HepG2 (cell line): ENCODE results near the gene SERINC1. TPM values are rescaled to one million over a fixed set of nuclear protein-coding genes. Genes with fewer than 3 reads are reported as not detected.
A peak's percentile ranks its signal among the peaks of the same experiment; 100 is the strongest.

Experiments used
- DDIT3 ChIP-seq: sonication (generic); formaldehyde crosslinking; IDR thresholded peaks from 2 replicates; pipeline ENCODE4 v1.4.0; 2020; ENCODE audit warnings: mild to moderate bottlenecking, missing genetic modification reagents
- FOXP1 ChIP-seq, 2 experiments: fragments of 450-650 bp in 1 of 2; IDR thresholded peaks; 2 replicates each; pipeline ENCODE4 v1.6.1; 2017 to 2018; ENCODE audit warnings: antibody characterized with exemption in 1 of 2
- LCORL ChIP-seq, 2 experiments: fragments of 450-650 bp in 1 of 2; sonication (generic) in 1 of 2; formaldehyde crosslinking in 1 of 2; IDR thresholded peaks; 2 replicates each; pipeline versions ENCODE4 v1.5.0 to v1.6.1; 2017 to 2020; ENCODE audit warnings: antibody characterized with exemption in 1 of 2, missing genetic modification reagents in 1 of 2
- MBD4 ChIP-seq: IDR thresholded peaks from 2 replicates; pipeline ENCODE4 v1.6.1; 2012; ENCODE audit warnings: low read length, inconsistent platforms, borderline replicate concordance
- NFIC ChIP-seq: IDR thresholded peaks from 2 replicates; pipeline ENCODE4 v1.6.1; 2012; ENCODE audit warnings: mild to moderate bottlenecking, low read length, inconsistent platforms
- PPARG ChIP-seq: conservative IDR thresholded peaks from 2 replicates; pipeline ENCODE4 v1.6.1; 2016; ENCODE audit warnings: missing biosample characterization, missing genetic modification reagents
- SOX13 ChIP-seq, 3 experiments: fragments of 450-650 bp in 1 of 3; sonication (generic) in 1 of 3; formaldehyde crosslinking in 1 of 3; IDR thresholded peaks in 2 of 3; conservative IDR thresholded peaks in 1 of 3; 2 replicates each; pipeline versions ENCODE4 v1.5.0 to v1.6.1; 2016 to 2020; ENCODE audit warnings: antibody characterized with exemption in 1 of 3, mild to moderate bottlenecking in 1 of 3, missing compliant biosample characterization in 1 of 3, missing genetic modification reagents in 1 of 3, moderate library complexity in 1 of 3
- THRA ChIP-seq: sonication (generic); formaldehyde crosslinking; IDR thresholded peaks from 2 replicates; pipeline ENCODE4 v1.4.0; 2020; ENCODE audit warnings: missing genetic modification reagents, borderline replicate concordance
- ZBTB43 ChIP-seq: sonication (generic); formaldehyde crosslinking; conservative IDR thresholded peaks from 2 replicates; pipeline ENCODE4 v1.4.0; 2020; ENCODE audit warnings: missing genetic modification reagents
- ZFY ChIP-seq: sonication (generic); formaldehyde crosslinking; IDR thresholded peaks from 2 replicates; pipeline ENCODE4 v1.4.0; 2020; ENCODE audit warnings: missing genetic modification reagents
- ZNF12 ChIP-seq: sonication (generic); formaldehyde crosslinking; IDR thresholded peaks from 2 replicates; pipeline ENCODE4 v1.5.0; 2020; ENCODE audit warnings: missing genetic modification reagents
- ZNF251 ChIP-seq: sonication (generic); formaldehyde crosslinking; IDR thresholded peaks from 2 replicates; pipeline ENCODE4 v1.9.0; 2021; ENCODE audit warnings: mild to moderate bottlenecking, missing genetic modification reagents
- ZNF256 ChIP-seq: sonication (generic); formaldehyde crosslinking; conservative IDR thresholded peaks from 2 replicates; pipeline ENCODE4 v1.4.0; 2020; ENCODE audit warnings: missing genetic modification reagents
- ZNF576 ChIP-seq: sonication (generic); formaldehyde crosslinking; IDR thresholded peaks from 2 replicates; pipeline ENCODE4 v1.4.0; 2020; ENCODE audit warnings: mild to moderate bottlenecking, missing genetic modification reagents
- ZNF670 ChIP-seq: sonication (generic); formaldehyde crosslinking; IDR thresholded peaks from 2 replicates; pipeline ENCODE4 v1.8.0; 2022; ENCODE audit warnings: mild to moderate bottlenecking, missing genetic modification reagents, borderline replicate concordance
- ZNF772 ChIP-seq: sonication (generic); formaldehyde crosslinking; IDR thresholded peaks from 2 replicates; pipeline ENCODE4 v1.5.0; 2020; ENCODE audit warnings: mild to moderate bottlenecking, missing genetic modification reagents
- ZNF83 ChIP-seq: sonication (generic); formaldehyde crosslinking; IDR thresholded peaks from 2 replicates; pipeline ENCODE4 v1.4.0; 2020; ENCODE audit warnings: missing genetic modification reagents, mild to moderate bottlenecking, borderline replicate concordance
- ZSCAN31 ChIP-seq: sonication (generic); formaldehyde crosslinking; IDR thresholded peaks from 2 replicates; pipeline ENCODE4 v1.5.0; 2020; ENCODE audit warnings: low read depth, mild to moderate bottlenecking, missing genetic modification reagents
- ZUFSP ChIP-seq: sonication (generic); formaldehyde crosslinking; IDR thresholded peaks from 2 replicates; pipeline ENCODE4 v1.9.0; 2021; ENCODE audit warnings: missing genetic modification reagents, mild to moderate bottlenecking, borderline replicate concordance
- ZXDC ChIP-seq: sonication (generic); formaldehyde crosslinking; IDR thresholded peaks from 2 replicates; pipeline ENCODE4 v1.5.0; 2020; ENCODE audit warnings: mild to moderate bottlenecking, missing genetic modification reagents
- polyA plus RNA-seq, 8 experiments: library from polyadenylated mRNA; depleted of rRNA in 3 of 8; stranded (reverse) in 7 of 8; unstranded in 1 of 8; fragments of >200 nt; fragmentation: Illumina TruSeq in 4 of 8; extraction: Trizol in 4 of 8; gene quantifications; 2 replicates each; pipeline versions ENCODE4 v1.2.1 to v1.2.3, GENCODE V29; 2011 to 2016; ENCODE audit warnings: low read depth in 4 of 8, missing spikeins in 1 of 8, mixed read lengths in 1 of 8; ENCODE audit not compliant: insufficient read depth in 1 of 8
- total RNA-seq, 5 experiments: library from RNA; depleted of rRNA; stranded (reverse); fragments of >200 nt; fragmentation: Illumina TruSeq; extraction: Trizol; gene quantifications; 2 replicates each; pipeline ENCODE4 v1.2.3, GENCODE V29; 2016; ENCODE audit warnings: low read depth in 1 of 5

Gene SERINC1
- total and polyA plus RNA-seq, 2 of the 13 experiments (the other 11 are each of a cell fraction or from before 2014, with no cell fraction given): 93.5 to 112 TPM

- TF ChIP-seq ZNF576 (0 out of 2 replicates have a peak, but pooled peaks have one; percentile 63), LCORL (IDR thresholded peaks at IDR 0.05) (no peak), LCORL (CRISPR knock-in tag; IDR thresholded peaks at IDR 0.05) (peak; percentile 77), MBD4 (no peak), ZUFSP (no peak), THRA (CRISPR knock-in tag) (0 out of 2 replicates have a peak, but pooled peaks have one; percentile 36), ZNF256 (peak; percentile 68; the same call in 1 of the 2 replicates), NFIC (no peak), ZNF772 (CRISPR knock-in tag) (0 out of 2 replicates have a peak, but pooled peaks have one; percentile 66), PPARG (CRISPR knock-in tag) (no peak), ZNF670 (CRISPR knock-in tag) (peak; percentile 70; the same call in 1 of the 2 replicates), ZSCAN31 (CRISPR knock-in tag) (no peak), ZXDC (CRISPR knock-in tag) (no peak), ZNF251 (CRISPR knock-in tag) (no peak), SOX13 (IDR thresholded peaks at IDR 0.05) (no peak), SOX13 (CRISPR knock-in tag; conservative IDR thresholded peaks at IDR 0.05 in 1 of 2, IDR thresholded peaks at IDR 0.05 in 1 of 2) (peak in 1 of 2 experiments; percentile 29; a peak in 1 of 4 replicates), FOXP1 (IDR thresholded peaks at IDR 0.05) (no peak), FOXP1 (CRISPR knock-in tag; IDR thresholded peaks at IDR 0.05) (no peak), ZBTB43 (CRISPR knock-in tag) (peak; percentile 67), ZFY (CRISPR knock-in tag) (peak; percentile 98), ZNF83 (peak; percentile 82; the same call in 1 of the 2 replicates), ZNF12 (no peak), DDIT3 (CRISPR knock-in tag) (no peak)
These were observed 72.1 kb downstream of the SERINC1 start, which contains the start of gene HSF2 (continued) for GRCh38 chr6:122399348-122400120.
